CD14-positive monocyte (primary cell): Measurements from ENCODE around the gene INPP5B. TPM values are rescaled to one million over a fixed set of nuclear protein-coding genes. Genes with fewer than 3 reads are reported as not detected.
A peak's percentile ranks its signal among the peaks of the same experiment; 100 is the strongest.

ENCODE experiments used
- DNase-seq, 3 donors: peaks; one replicate each; pipeline ENCODE4 v3.0.0-alpha.2; 2011 to 2022
- H2AFZ ChIP-seq: 2 replicates; pipeline ENCODE4 v1.6.0; 2012; ENCODE audit warnings: mild to moderate bottlenecking, low read depth, low read length, inconsistent platforms; ENCODE audit not compliant: insufficient read depth, poor library complexity, severe bottlenecking
- H3K27ac ChIP-seq, 2 donors: 1 replicate in 1 of 2; 2 replicates in 1 of 2; pipeline ENCODE4 v1.5.1; 2012 to 2013; ENCODE audit warnings: low read length in 2 of 2, control low read depth in 1 of 2, inconsistent platforms in 1 of 2, low read depth in 1 of 2, mild to moderate bottlenecking in 1 of 2
- H3K27me3 ChIP-seq, 2 donors: one replicate each; pipeline versions ENCODE4 v1.6.0 to v1.6.1; 2011 to 2013; ENCODE audit warnings: low read length in 2 of 2; ENCODE audit not compliant: control insufficient read depth in 2 of 2, insufficient read depth in 2 of 2
- H3K36me3 ChIP-seq, 2 donors: replicated peaks in 1 of 2; 1 replicate in 1 of 2; 2 replicates in 1 of 2; pipeline versions ENCODE4 v1.5.1 to v1.6.1; 2012 to 2013; ENCODE audit warnings: low read length in 2 of 2, control low read depth in 1 of 2, inconsistent platforms in 1 of 2, mild to moderate bottlenecking in 1 of 2; ENCODE audit not compliant: insufficient read depth in 2 of 2, control insufficient read depth in 1 of 2
- H3K4me1 ChIP-seq, 2 donors: 1 replicate in 1 of 2; 2 replicates in 1 of 2; pipeline versions ENCODE4 v1.5.1 to v1.6.1; 2012 to 2013; ENCODE audit warnings: low read length in 2 of 2, control low read depth in 1 of 2, inconsistent platforms in 1 of 2, mild to moderate bottlenecking in 1 of 2, moderate library complexity in 1 of 2; ENCODE audit not compliant: insufficient read depth in 2 of 2, control insufficient read depth in 1 of 2
- H3K4me2 ChIP-seq: replicated peaks from 2 replicates; pipeline ENCODE3; 2012; ENCODE audit warnings: low read length, moderate library complexity, mild to moderate bottlenecking; ENCODE audit not compliant: poor library complexity, severe bottlenecking; ENCODE audit errors: extremely low read depth
- H3K4me3 ChIP-seq, 3 experiments: fragments of 200-600 bp in 1 of 3; sonication (generic) in 1 of 3; replicated peaks in 1 of 3; 1 replicate in 2 of 3; 2 replicates in 1 of 3; pipeline ENCODE4 v1.5.1; 2011 to 2013; ENCODE audit warnings: low read length in 3 of 3, mild to moderate bottlenecking in 3 of 3, control low read depth in 2 of 3, low read depth in 2 of 3, inconsistent platforms in 1 of 3, moderate library complexity in 1 of 3
- H3K79me2 ChIP-seq: 2 replicates; pipeline ENCODE4 v1.6.0; 2012; ENCODE audit warnings: mild to moderate bottlenecking, control low read depth, inconsistent platforms, low read length, moderate library complexity; ENCODE audit not compliant: insufficient read depth
- H3K9ac ChIP-seq: 2 replicates; pipeline ENCODE4 v1.6.0; 2017; ENCODE audit warnings: low read length, mild to moderate bottlenecking; ENCODE audit not compliant: insufficient read depth, poor library complexity, severe bottlenecking
- H3K9me3 ChIP-seq, 2 donors: replicated peaks in 1 of 2; 1 replicate in 1 of 2; 2 replicates in 1 of 2; pipeline versions ENCODE4 v1.5.1 to v1.6.1; 2012 to 2013; ENCODE audit warnings: low read length in 2 of 2, control low read depth in 1 of 2; ENCODE audit not compliant: control insufficient read depth in 1 of 2, insufficient read depth in 1 of 2
- H4K20me1 ChIP-seq: 2 replicates; pipeline ENCODE4 v1.6.0; 2012; ENCODE audit warnings: mild to moderate bottlenecking, low read length, control low read depth, moderate library complexity; ENCODE audit not compliant: insufficient read depth
- H3K27ac Mint-ChIP-seq, 7 donors: one replicate each; pipeline ENCODE4 v1.8.0; 2020; ENCODE audit warnings: mild to moderate bottlenecking in 7 of 7, mixed read lengths in 7 of 7, moderate library complexity in 6 of 7, inconsistent platforms in 2 of 7
- H3K27me3 Mint-ChIP-seq, 3 donors: one replicate each; pipeline ENCODE4 v1.8.0; 2021 to 2022; ENCODE audit warnings: low read depth in 3 of 3, mild to moderate bottlenecking in 3 of 3, mixed read lengths in 3 of 3, moderate library complexity in 3 of 3, inconsistent platforms in 1 of 3
- H3K36me3 Mint-ChIP-seq, 2 donors: one replicate each; pipeline ENCODE4 v1.8.0; 2020; ENCODE audit warnings: mixed read lengths in 2 of 2, inconsistent platforms in 1 of 2, mild to moderate bottlenecking in 1 of 2
- H3K4me1 Mint-ChIP-seq: one replicate; pipeline ENCODE4 v1.8.0; 2020; ENCODE audit warnings: mild to moderate bottlenecking, mixed read lengths
- H3K4me3 Mint-ChIP-seq, 2 donors: one replicate each; pipeline ENCODE4 v1.8.0; 2020; ENCODE audit warnings: mild to moderate bottlenecking in 2 of 2, mixed read lengths in 2 of 2, moderate library complexity in 1 of 2
- H3K9me3 Mint-ChIP-seq, 7 donors: one replicate each; pipeline ENCODE4 v1.8.0; 2020 to 2022; ENCODE audit warnings: mixed read lengths in 7 of 7, mild to moderate bottlenecking in 6 of 7, moderate library complexity in 6 of 7, inconsistent platforms in 2 of 7
- CTCF ChIP-seq: fragments of 200-600 bp; IDR thresholded peaks from one replicate; pipeline ENCODE4 v1.8.0; 2022; ENCODE audit warnings: antibody characterized with exemption, mild to moderate bottlenecking
- WGBS: methylation state at CpG from one replicate; pipeline ENCODE4 v1.1.5; 2013; ENCODE audit warnings: missing lambda C conversion rate; ENCODE audit not compliant: insufficient coverage; 5-methylcytosine and 5-hydroxymethylcytosine counted together
- intact Hi-C, 2 donors: fragments of 100-400 bp; cut with micrococcal nuclease; formaldehyde crosslinking; loops; one replicate each; pipeline versions ENCODE4 v1.15.0 to v1.15.1; 2023
- polyA plus RNA-seq, 3 donors: library from polyadenylated mRNA; depleted of rRNA in 1 of 3; unstranded in 2 of 3; stranded (reverse) in 1 of 3; fragments of 300-500 nt in 2 of 3; fragments of >200 nt in 1 of 3; fragmentation: Illumina TruSeq in 2 of 3; gene quantifications; 1 replicate in 2 of 3; 2 replicates in 1 of 3; pipeline ENCODE4 v1.2.3, GENCODE V29; 2012 to 2021

INPP5B gene
- polyA plus RNA-seq, 3 donors: 3.0 to 13.1 (median 5.8) TPM

- Histone ChIP-seq H3K4me1 (no peaks in the 10 kb centered on the region), H4K20me1 (no peaks in the 10 kb centered on the region), H2AFZ (no peak overlapping the region), H3K9ac (no peak overlapping the region), H3K4me2 (no peak overlapping the region), H3K79me2 (no peaks in the 10 kb centered on the region), H3K27me3 (no peaks in the 10 kb centered on the region), H3K27ac (no peak overlapping the region), H3K9me3 (no peaks in the 10 kb centered on the region), H3K36me3 (peaks cover 82 to 89% of the 10 kb centered on the region in 2 donors), H3K4me3 (no peak overlapping the region)
- intact Hi-C loops: no loop called here
- Mint-ChIP-seq H3K4me1 (no peaks in the 10 kb centered on the region), H3K36me3 (peaks cover 59 to 90% of the 10 kb centered on the region in 2 donors), H3K4me3 (no peak overlapping the region), H3K9me3 (no peaks in the 10 kb centered on the region), H3K27ac (no peak overlapping the region), H3K27me3 (peaks cover 0 to 1% (median 0%) of the 10 kb centered on the region in 3 donors)
- TF ChIP-seq CTCF: no peak
- DNase-seq: no peak
- WGBS: no CpG with 5 or more reads among the region's 1 CpG
Observed at GRCh38 chr1:37875833-37876232, 71.0 kb downstream of the INPP5B start.

GRCh38 chr1:37872692-37873091, 74.2 kb downstream of the INPP5B start:
- no peak overlapping the region for H3K4me3 ChIP-seq
- no peak overlapping the region for H3K9ac ChIP-seq
- peak overlapping the region in 2 of 7 donors; percentile 32 to 49 for H3K27ac Mint-ChIP-seq
- peaks cover 82 to 90% of the 10 kb centered on the region in 2 donors for H3K36me3 ChIP-seq
- no peak overlapping the region for H2AFZ ChIP-seq
- H3K79me2 ChIP-seq: no peaks in the 10 kb centered on the region
- peaks cover 63 to 94% of the 10 kb centered on the region in 2 donors for H3K36me3 Mint-ChIP-seq
- no peaks in the 10 kb centered on the region for H3K9me3 ChIP-seq
- intact Hi-C loops: no loop called here
- H3K4me1 Mint-ChIP-seq: no peaks in the 10 kb centered on the region
- no peaks in the 10 kb centered on the region for H4K20me1 ChIP-seq
- H3K27me3 Mint-ChIP-seq: peaks cover 0 to 1% (median 0%) of the 10 kb centered on the region in 3 donors
- H3K27ac ChIP-seq: no peak overlapping the region
- H3K4me3 Mint-ChIP-seq: no peak overlapping the region
- TF ChIP-seq CTCF: no peak
- no CpG with 5 or more reads among the region's 1 CpG for WGBS
- H3K4me2 ChIP-seq: no peak overlapping the region
- H3K4me1 ChIP-seq: no peaks in the 10 kb centered on the region
- no peak for DNase-seq
- no peaks in the 10 kb centered on the region for H3K9me3 Mint-ChIP-seq
- no peaks in the 10 kb centered on the region for H3K27me3 ChIP-seq
